ENCODE data around the gene ZNF680. TPM values are rescaled to one million over a fixed set of nuclear protein-coding genes. Genes with fewer than 3 reads are reported as not detected.
A peak's percentile ranks its signal among the peaks of the same experiment; 100 is the strongest.

Gene ZNF680
- total and polyA plus RNA-seq, 4 donors = 3.2 to 42.0 (median 7.8) TPM

DNA sequence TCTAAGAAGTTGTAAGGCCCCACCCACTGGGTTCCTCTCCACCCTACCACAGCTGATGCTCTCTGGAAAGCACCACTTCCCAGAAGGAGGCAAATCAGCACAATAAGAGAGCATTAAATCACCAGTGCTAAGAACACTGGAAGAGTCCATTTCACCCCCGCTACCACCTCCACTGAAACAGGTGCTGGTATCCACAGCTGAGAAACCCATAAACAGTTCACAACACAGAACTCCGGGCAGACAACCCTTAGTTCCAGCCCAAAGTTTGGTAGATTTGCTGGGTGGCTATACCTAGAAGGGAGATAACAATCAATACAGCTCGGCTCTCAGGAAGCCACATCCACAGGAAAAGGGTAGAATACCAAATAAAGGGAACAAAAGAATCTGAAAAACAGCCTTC lies 34.1 kb downstream of the ZNF680 start:
- no peak for ATAC-seq (ENCODE audit: insufficient read depth, low FRiP score)
- no peaks in the 10 kb centered on the region for H3K27me3 ChIP-seq (ENCODE audit: control insufficient read depth in 3 of 3, insufficient read depth in 3 of 3, low read length in 2 of 3)
- no peak overlapping the region for H3K4me3 ChIP-seq
- no peaks in the 10 kb centered on the region for H3K4me1 ChIP-seq (ENCODE audit: control insufficient read depth in 5 of 5, insufficient read depth in 5 of 5, low read length in 5 of 5)
- H3K9ac ChIP-seq (ENCODE audit: insufficient read depth in 1 of 2, low read length in 2 of 2) = no peak overlapping the region
- peaks cover 6 to 50% (median 19%) of the 10 kb centered on the region in 4 donors for H3K36me3 ChIP-seq (ENCODE audit: control insufficient read depth in 4 of 4, insufficient read depth in 4 of 4, low read length in 4 of 4)
- peaks cover 0 to 22% (median 13%) of the 10 kb centered on the region in 4 donors for H3K9me3 ChIP-seq (ENCODE audit: control insufficient read depth in 4 of 4, insufficient read depth in 3 of 4, low read length in 3 of 4)
- H3K27ac ChIP-seq (ENCODE audit: low read depth in 1 of 2, low read length in 1 of 2) = no peak overlapping the region
- DNase-seq = no peak
- WGBS, 2 donors = 85 to 89% methylated on average over 3 of the region's 3 CpGs
- no peak for TF ChIP-seq CTCF (IDR thresholded peaks at IDR 0.05; ENCODE audit: control extremely low read depth, extremely low read depth)

- H3K9ac ChIP-seq (ENCODE audit: insufficient read depth in 1 of 2, low read length in 2 of 2) = no peak overlapping the region
- DNase-seq (no peak), ATAC-seq (ENCODE audit: insufficient read depth, low FRiP score) (no peak)
- no peak overlapping the region for H3K4me3 ChIP-seq
- peaks cover 3 to 30% (median 20%) of the 10 kb centered on the region in 4 donors for H3K9me3 ChIP-seq (ENCODE audit: control insufficient read depth in 4 of 4, insufficient read depth in 3 of 4, low read length in 3 of 4)
- no peaks in the 10 kb centered on the region for H3K4me1 ChIP-seq (ENCODE audit: control insufficient read depth in 5 of 5, insufficient read depth in 5 of 5, low read length in 5 of 5)
- no peak for TF ChIP-seq CTCF (IDR thresholded peaks at IDR 0.05; ENCODE audit: control extremely low read depth, extremely low read depth)
- H3K27ac ChIP-seq (ENCODE audit: low read depth in 1 of 2, low read length in 1 of 2) = no peak overlapping the region
- peaks cover 0 to 34% (median 14%) of the 10 kb centered on the region in 4 donors for H3K36me3 ChIP-seq (ENCODE audit: control insufficient read depth in 4 of 4, insufficient read depth in 4 of 4, low read length in 4 of 4)
- WGBS, 2 donors = 95 to 100% methylated on average over 2 of the region's 2 CpGs
- H3K27me3 ChIP-seq (ENCODE audit: control insufficient read depth in 3 of 3, insufficient read depth in 3 of 3, low read length in 2 of 3) = no peaks in the 10 kb centered on the region
Measured at GRCh38 chr7:64521409-64521984, 41.4 kb downstream of the ZNF680 start.

DNA sequence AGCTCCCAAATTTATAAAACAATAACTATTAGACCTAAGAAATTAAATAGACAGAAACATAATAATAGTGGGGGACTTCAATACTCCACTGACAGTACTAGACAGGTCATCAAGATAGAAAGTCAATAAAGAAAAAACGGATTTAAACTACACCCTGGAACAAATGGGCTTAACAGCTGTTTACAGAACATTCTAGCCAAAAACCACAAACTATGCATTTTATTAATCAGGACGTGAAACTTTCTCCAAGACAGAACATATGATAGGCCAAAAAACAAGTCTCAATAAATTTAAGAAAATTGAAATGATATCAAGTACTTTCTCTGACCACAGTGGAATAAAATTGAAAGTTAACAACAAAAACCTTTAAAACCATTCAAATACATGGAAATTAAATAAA lies 46.4 kb downstream of the ZNF680 start:
- H3K4me3 ChIP-seq = no peak overlapping the region
- H3K27ac ChIP-seq (ENCODE audit: low read depth in 1 of 2, low read length in 1 of 2) = no peak overlapping the region
- peaks cover 0 to 12% (median 3%) of the 10 kb centered on the region in 4 donors for H3K36me3 ChIP-seq (ENCODE audit: control insufficient read depth in 4 of 4, insufficient read depth in 4 of 4, low read length in 4 of 4)
- ATAC-seq (ENCODE audit: insufficient read depth, low FRiP score) (no peak), DNase-seq (no peak)
- H3K4me1 ChIP-seq (ENCODE audit: control insufficient read depth in 5 of 5, insufficient read depth in 5 of 5, low read length in 5 of 5) = peaks cover 0 to 3% (median 0%) of the 10 kb centered on the region in 5 donors
- TF ChIP-seq CTCF (IDR thresholded peaks at IDR 0.05; ENCODE audit: control extremely low read depth, extremely low read depth) = no peak
- H3K9me3 ChIP-seq (ENCODE audit: control insufficient read depth in 4 of 4, insufficient read depth in 3 of 4, low read length in 3 of 4) = peaks cover 8 to 27% (median 15%) of the 10 kb centered on the region in 4 donors
- H3K27me3 ChIP-seq (ENCODE audit: control insufficient read depth in 3 of 3, insufficient read depth in 3 of 3, low read length in 2 of 3) = no peaks in the 10 kb centered on the region
- no peak overlapping the region for H3K9ac ChIP-seq (ENCODE audit: insufficient read depth in 1 of 2, low read length in 2 of 2)
- 65 to 77% methylated on average over 2 of the region's 2 CpGs for WGBS, 2 donors

DNA sequence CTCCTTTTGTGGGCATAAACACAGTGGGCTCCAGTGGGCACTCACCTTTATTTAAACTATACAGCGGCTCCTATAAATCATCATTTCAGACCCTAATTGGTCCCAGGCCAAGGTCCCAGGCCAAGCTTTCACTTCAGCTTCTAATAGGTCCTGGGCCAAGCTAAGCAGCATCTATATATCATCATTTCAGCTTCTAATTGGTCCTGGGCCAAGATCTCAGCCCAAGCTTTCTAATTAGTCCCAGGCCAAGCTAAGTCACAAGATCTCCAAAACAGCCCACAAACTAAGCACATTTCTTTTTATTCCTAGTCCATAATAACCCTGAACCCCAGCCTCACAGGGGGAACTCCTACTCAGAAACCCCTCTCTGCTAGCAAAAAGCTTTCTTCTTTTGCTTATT lies 47.1 kb downstream of the ZNF680 start:
- H3K27me3 ChIP-seq (ENCODE audit: control insufficient read depth in 3 of 3, insufficient read depth in 3 of 3, low read length in 2 of 3) = no peaks in the 10 kb centered on the region
- H3K9me3 ChIP-seq (ENCODE audit: control insufficient read depth in 4 of 4, insufficient read depth in 3 of 4, low read length in 3 of 4) = peaks cover 8 to 29% (median 10%) of the 10 kb centered on the region in 4 donors
- peaks cover 0 to 6% (median 5%) of the 10 kb centered on the region in 4 donors for H3K36me3 ChIP-seq (ENCODE audit: control insufficient read depth in 4 of 4, insufficient read depth in 4 of 4, low read length in 4 of 4)
- H3K4me3 ChIP-seq = no peak overlapping the region
- no peak overlapping the region for H3K27ac ChIP-seq (ENCODE audit: low read depth in 1 of 2, low read length in 1 of 2)
- no peak for TF ChIP-seq CTCF (IDR thresholded peaks at IDR 0.05; ENCODE audit: control extremely low read depth, extremely low read depth)
- ATAC-seq (ENCODE audit: insufficient read depth, low FRiP score) = no peak
- 92 to 96% methylated on average over 1 of the region's 1 CpG for WGBS, 2 donors
- DNase-seq = peak in 1 of 3 donors; percentile 7
- H3K9ac ChIP-seq (ENCODE audit: insufficient read depth in 1 of 2, low read length in 2 of 2) = no peak overlapping the region
- peaks cover 0 to 3% (median 0%) of the 10 kb centered on the region in 5 donors for H3K4me1 ChIP-seq (ENCODE audit: control insufficient read depth in 5 of 5, insufficient read depth in 5 of 5, low read length in 5 of 5)
